Left lung (tissue), 10 donors: Measurements from ENCODE around the gene NUAK1. TPM values are rescaled to one million over a fixed set of nuclear protein-coding genes. Genes with fewer than 3 reads are reported as not detected.

Experiments used
- ATAC-seq: fragments of 200-7000 bp; cut with Tn5 transposase; one replicate; pipeline ENCODE4 v1.9.1; 2020; ENCODE audit warnings: moderate library complexity
- DNase-seq, 4 donors: peaks; one replicate each; pipeline ENCODE4 v3.0.0-alpha.2; 2013 to 2020
- H3K27ac ChIP-seq, 2 donors: fragments of 200-600 bp; sonication (generic) in 1 of 2; one replicate each; pipeline versions ENCODE4 v1.5.0 to v1.8.0; 2020 to 2021
- H3K27me3 ChIP-seq, 2 donors: fragments of 200-600 bp; sonication (generic) in 1 of 2; one replicate each; pipeline versions ENCODE4 v1.5.0 to v1.8.0; 2020 to 2021
- H3K36me3 ChIP-seq, 2 donors: fragments of 200-600 bp; sonication (generic) in 1 of 2; one replicate each; pipeline versions ENCODE4 v1.5.0 to v1.8.0; 2020 to 2021
- H3K4me1 ChIP-seq, 2 donors: fragments of 200-600 bp; one replicate each; pipeline ENCODE4 v1.8.0; 2021
- H3K4me3 ChIP-seq, 2 donors: fragments of 200-600 bp; sonication (generic) in 1 of 2; one replicate each; pipeline versions ENCODE4 v1.5.0 to v1.8.0; 2020 to 2021; ENCODE audit warnings: mild to moderate bottlenecking in 1 of 2
- H3K9me3 ChIP-seq, 2 donors: fragments of 200-600 bp; sonication (generic) in 1 of 2; one replicate each; pipeline versions ENCODE4 v1.5.0 to v1.8.0; 2020 to 2021
- CTCF ChIP-seq, 2 donors: fragments of 200-600 bp; sonication (generic) in 1 of 2; IDR thresholded peaks; one replicate each; pipeline versions ENCODE4 v1.5.0 to v1.8.0; 2021; ENCODE audit warnings: antibody characterized with exemption in 2 of 2
- intact Hi-C, 2 donors: fragments of 100-400 bp; cut with DNase I; formaldehyde crosslinking; loops; one replicate each; pipeline versions ENCODE4 v1.11.2 to v1.14.2; 2022
- polyA plus RNA-seq, 6 donors: library from polyadenylated mRNA; unstranded; fragments of 120-200 nt; gene quantifications; one replicate each; pipeline ENCODE4 v1.2.1, GENCODE V29; 2013; ENCODE audit not compliant: insufficient read length in 6 of 6
- total RNA-seq, 2 donors: library from RNA; stranded (reverse); fragmentation: NEBNext Ultra II Directional; extraction: Animal tissue kit (Norgen Biotek cat#: 25700); gene quantifications; one replicate each; pipeline ENCODE4 v1.2.1, GENCODE V29; 2021
- donor health status: DM: no; HTN: yes; CAD: no.
- donor health status: DM: no; HTN: no; CAD: no.

Gene NUAK1
- total and polyA plus RNA-seq, 8 donors = 6.5 to 11.7 (median 8.1) TPM

DNA sequence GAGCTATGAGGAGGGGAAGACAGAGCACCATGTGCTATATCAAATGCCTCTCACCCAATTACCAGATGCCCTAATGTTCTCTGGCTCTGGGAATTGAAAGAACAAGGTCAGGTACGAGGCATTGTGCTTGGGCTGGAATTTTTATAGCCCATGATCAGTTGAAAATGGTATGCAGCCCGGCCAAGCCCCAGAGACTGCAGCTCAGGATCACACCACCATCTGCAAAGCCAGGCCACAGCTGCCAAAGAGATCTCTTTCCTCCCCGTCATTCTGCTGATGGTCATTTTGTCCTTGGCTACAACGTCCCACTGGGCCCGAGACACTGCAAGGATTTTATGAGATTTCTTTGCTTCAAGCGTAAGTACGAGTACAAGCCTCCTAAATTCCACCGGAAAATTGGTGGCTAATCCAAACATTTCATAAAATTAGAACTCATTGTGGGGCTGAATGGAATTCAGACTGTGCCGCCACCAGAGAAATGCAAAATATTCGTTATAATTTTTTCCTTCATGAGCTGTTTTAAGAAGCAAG lies 15.1 kb downstream of the NUAK1 start:
- H3K9me3 ChIP-seq = no peaks in the 10 kb centered on the region
- TF ChIP-seq CTCF (IDR thresholded peaks at IDR 0.05) = no peak
- no peaks in the 10 kb centered on the region for H3K27me3 ChIP-seq
- DNase-seq (no peak), ATAC-seq (no peak)
- H3K4me3 ChIP-seq = no peak overlapping the region
- H3K4me1 ChIP-seq = peaks cover 5% of the 10 kb centered on the region in 2 donors
- no peak overlapping the region for H3K27ac ChIP-seq
- no peaks in the 10 kb centered on the region for H3K36me3 ChIP-seq
- intact Hi-C loops = no loop called here

GRCh38 chr12:106123110-106123509 lies 15.6 kb downstream of the NUAK1 start:
- H3K27me3 ChIP-seq = no peaks in the 10 kb centered on the region
- H3K36me3 ChIP-seq = no peaks in the 10 kb centered on the region
- H3K4me1 ChIP-seq = peaks cover 5% of the 10 kb centered on the region in 2 donors
- no peaks in the 10 kb centered on the region for H3K9me3 ChIP-seq
- DNase-seq (no peak), ATAC-seq (no peak)
- TF ChIP-seq CTCF (IDR thresholded peaks at IDR 0.05) = no peak
- intact Hi-C loops = no loop called here
- no peak overlapping the region for H3K27ac ChIP-seq
- no peak overlapping the region for H3K4me3 ChIP-seq

DNA sequence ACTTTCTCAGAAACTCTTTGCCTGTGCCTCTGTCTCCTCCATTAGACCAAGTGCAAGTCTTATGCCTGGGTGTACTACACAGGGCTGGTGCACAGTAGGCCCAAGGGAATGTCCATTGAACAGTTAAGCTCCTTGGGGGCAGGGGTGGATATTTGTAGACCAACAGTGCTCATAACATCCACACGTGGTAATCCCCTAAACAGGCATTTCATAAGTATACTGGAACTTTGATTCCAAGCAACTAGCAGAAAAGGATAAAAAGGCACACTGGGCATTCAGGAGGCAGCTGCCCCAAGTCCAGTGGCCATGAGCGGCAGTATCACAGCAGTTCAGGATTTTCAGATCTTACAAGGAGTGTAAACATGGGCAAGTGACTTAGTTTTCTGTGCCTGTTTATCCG lies 16.8 kb downstream of the NUAK1 start:
- ATAC-seq (no peak), DNase-seq (no peak)
- H3K9me3 ChIP-seq = no peaks in the 10 kb centered on the region
- no peak overlapping the region for H3K27ac ChIP-seq
- H3K36me3 ChIP-seq = no peaks in the 10 kb centered on the region
- no peak for TF ChIP-seq CTCF (IDR thresholded peaks at IDR 0.05)
- no peak overlapping the region for H3K4me3 ChIP-seq
- intact Hi-C loops = no loop called here
- peaks cover 0 to 5% of the 10 kb centered on the region in 2 donors for H3K4me1 ChIP-seq
- H3K27me3 ChIP-seq = no peaks in the 10 kb centered on the region

DNA sequence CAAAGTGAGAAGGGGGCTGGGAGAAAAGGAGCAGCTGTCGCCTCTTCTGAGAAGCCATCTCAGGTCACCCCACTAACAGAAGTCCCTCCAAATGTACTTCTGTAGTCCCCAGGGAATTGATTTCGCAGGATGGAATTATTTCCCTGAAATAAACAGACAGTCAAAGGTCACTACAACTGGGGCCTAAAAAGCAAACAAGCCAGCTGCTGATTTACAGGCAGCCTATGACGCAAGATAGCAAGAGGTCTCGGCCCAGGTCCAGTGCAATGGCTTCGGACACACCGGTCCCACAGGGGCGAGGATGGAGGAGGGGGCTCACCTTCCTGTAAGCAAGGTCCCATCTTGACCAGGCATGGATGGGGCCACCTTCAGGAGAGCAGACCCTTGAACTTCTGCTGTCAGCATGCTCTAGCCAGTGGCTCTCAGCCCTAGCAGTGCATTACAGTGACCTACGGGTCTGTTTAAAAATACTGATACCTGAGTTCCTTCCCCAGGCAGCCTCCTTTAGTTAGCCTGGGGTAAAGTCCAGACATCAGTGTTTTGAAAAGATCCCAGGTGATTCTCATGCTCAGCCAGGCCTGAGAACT lies 18.1 kb downstream of the NUAK1 start:
- no peak for TF ChIP-seq CTCF (IDR thresholded peaks at IDR 0.05)
- Histone ChIP-seq H3K27me3 (no peaks in the 10 kb centered on the region), H3K9me3 (no peaks in the 10 kb centered on the region), H3K27ac (peak overlapping the region in 1 of 2 donors; percentile 27), H3K36me3 (no peaks in the 10 kb centered on the region), H3K4me3 (no peak overlapping the region), H3K4me1 (peaks cover 0 to 5% of the 10 kb centered on the region in 2 donors)
- DNase-seq (no peak), ATAC-seq (no peak)
- intact Hi-C loops = no loop called here

GRCh38 chr12:106119301-106119700 lies 19.5 kb downstream of the NUAK1 start:
- ATAC-seq = no peak
- no peak for TF ChIP-seq CTCF (IDR thresholded peaks at IDR 0.05)
- H3K4me3 ChIP-seq = no peak overlapping the region
- peaks cover 4 to 5% of the 10 kb centered on the region in 2 donors for H3K4me1 ChIP-seq
- H3K27me3 ChIP-seq = no peaks in the 10 kb centered on the region
- no peaks in the 10 kb centered on the region for H3K36me3 ChIP-seq
- no peak for DNase-seq
- intact Hi-C loops = no loop called here
- H3K27ac ChIP-seq = peak overlapping the region in 1 of 2 donors; percentile 14
- H3K9me3 ChIP-seq = no peaks in the 10 kb centered on the region
